GM19438 (cell line): ENCODE measurements around the gene SPNS2.

Source experiments
- ATAC-seq: cut with Tn5 transposase; IDR thresholded peaks from one replicate; pipeline ENCODE4 v1.9.1; 2021; ENCODE audit warnings: low read depth; ENCODE audit not compliant: unreplicated experiment

Gene SPNS2

GRCh38 chr17:4502466-4503154 is 3.9 kb downstream of the SPNS2 start:
- ATAC-seq = no peak

GRCh38 chr17:4503283-4504025 is 4.8 kb downstream of the SPNS2 start:
- ATAC-seq = no peak

GRCh38 chr17:4504188-4504587 is 5.5 kb downstream of the SPNS2 start:
- no peak for ATAC-seq

GRCh38 chr17:4505187-4505586 is 6.5 kb downstream of the SPNS2 start:
- no peak for ATAC-seq

GRCh38 chr17:4506175-4506813 is 7.6 kb downstream of the SPNS2 start:
- no peak for ATAC-seq

- no peak for ATAC-seq
Measured at GRCh38 chr17:4506892-4507291, 8.2 kb downstream of the SPNS2 start.

- ATAC-seq = no peak
Measured at GRCh38 chr17:4507361-4508111, 8.9 kb downstream of the SPNS2 start.

- no peak for ATAC-seq
Measured at GRCh38 chr17:4508207-4508606, 9.5 kb downstream of the SPNS2 start.

GRCh38 chr17:4509401-4509800 is 10.7 kb downstream of the SPNS2 start:
- ATAC-seq = no peak

GRCh38 chr17:4509923-4510617 is 11.4 kb downstream of the SPNS2 start:
- ATAC-seq = no peak

GRCh38 chr17:4510618-4510941 is 11.9 kb downstream of the SPNS2 start:
- no peak for ATAC-seq

GRCh38 chr17:4511199-4511932 is 12.7 kb downstream of the SPNS2 start:
- ATAC-seq = no peak

- ATAC-seq = no peak
Measured at GRCh38 chr17:4512156-4513112, 13.8 kb downstream of the SPNS2 start.

- no peak for ATAC-seq
Measured at GRCh38 chr17:4513113-4514032, 14.7 kb downstream of the SPNS2 start.

- ATAC-seq = no peak
Measured at GRCh38 chr17:4514206-4514605, 15.5 kb downstream of the SPNS2 start.

GRCh38 chr17:4514779-4515178 is 16.1 kb downstream of the SPNS2 start:
- ATAC-seq = no peak

GRCh38 chr17:4515501-4515900 is 16.8 kb downstream of the SPNS2 start:
- ATAC-seq = no peak

- ATAC-seq = no peak
Measured at GRCh38 chr17:4516735-4517134, 18.1 kb downstream of the SPNS2 start.
